ENCODE data around the gene CDCA3. TPM values are rescaled to one million over a fixed set of nuclear protein-coding genes. Genes with fewer than 3 reads are reported as not detected.

CDCA3 gene
- total RNA-seq, 4 donors from 2014 or later: 5.9 to 20.0 (median 12.8) TPM

DNA sequence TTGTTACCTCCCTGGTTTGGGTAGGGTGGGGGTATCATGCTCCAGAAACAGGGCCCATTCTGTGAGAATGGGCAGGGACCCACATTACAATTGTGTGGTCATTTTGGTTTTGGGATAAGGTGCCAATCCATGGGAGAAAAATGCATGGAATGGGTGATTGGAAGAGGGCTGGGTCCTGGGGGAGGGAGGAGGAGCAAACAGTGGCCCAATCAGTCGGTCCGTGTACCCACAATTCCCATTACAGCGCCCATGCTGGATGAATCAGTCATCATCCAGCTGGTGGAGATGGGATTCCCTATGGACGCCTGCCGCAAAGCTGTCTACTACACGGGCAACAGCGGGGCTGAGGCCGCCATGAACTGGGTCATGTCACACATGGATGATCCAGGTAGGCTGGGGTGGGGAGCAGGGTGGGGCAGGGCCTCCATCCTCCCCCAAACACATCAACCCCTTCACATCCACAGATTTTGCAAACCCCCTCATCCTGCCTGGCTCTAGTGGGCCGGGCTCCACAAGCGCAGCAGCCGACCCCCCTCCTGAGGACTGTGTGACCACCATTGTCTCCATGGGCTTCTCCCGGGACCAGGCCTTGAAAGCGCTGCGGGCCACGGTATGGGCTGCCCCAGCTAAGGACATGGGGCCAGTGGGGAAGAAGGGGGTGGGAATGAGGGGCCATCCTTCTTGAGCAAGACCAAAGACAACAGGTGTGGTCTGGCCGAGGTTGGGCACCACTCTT is 12.7 kb upstream of the CDCA3 start:
- no peaks in the 10 kb centered on the region for H3K9me3 ChIP-seq
- peaks cover 34 to 78% (median 56%) of the 10 kb centered on the region in 3 donors for H3K36me3 ChIP-seq
- no peak overlapping the region for H3K4me3 ChIP-seq
- H3K27me3 ChIP-seq: no peaks in the 10 kb centered on the region
- H3K4me1 ChIP-seq: peaks cover 12 to 19% (median 13%) of the 10 kb centered on the region in 3 donors
- DNase-seq: no peak
- no peak for TF ChIP-seq POLR2A (IDR thresholded peaks at IDR 0.05)
- TF ChIP-seq, protein P1, sequence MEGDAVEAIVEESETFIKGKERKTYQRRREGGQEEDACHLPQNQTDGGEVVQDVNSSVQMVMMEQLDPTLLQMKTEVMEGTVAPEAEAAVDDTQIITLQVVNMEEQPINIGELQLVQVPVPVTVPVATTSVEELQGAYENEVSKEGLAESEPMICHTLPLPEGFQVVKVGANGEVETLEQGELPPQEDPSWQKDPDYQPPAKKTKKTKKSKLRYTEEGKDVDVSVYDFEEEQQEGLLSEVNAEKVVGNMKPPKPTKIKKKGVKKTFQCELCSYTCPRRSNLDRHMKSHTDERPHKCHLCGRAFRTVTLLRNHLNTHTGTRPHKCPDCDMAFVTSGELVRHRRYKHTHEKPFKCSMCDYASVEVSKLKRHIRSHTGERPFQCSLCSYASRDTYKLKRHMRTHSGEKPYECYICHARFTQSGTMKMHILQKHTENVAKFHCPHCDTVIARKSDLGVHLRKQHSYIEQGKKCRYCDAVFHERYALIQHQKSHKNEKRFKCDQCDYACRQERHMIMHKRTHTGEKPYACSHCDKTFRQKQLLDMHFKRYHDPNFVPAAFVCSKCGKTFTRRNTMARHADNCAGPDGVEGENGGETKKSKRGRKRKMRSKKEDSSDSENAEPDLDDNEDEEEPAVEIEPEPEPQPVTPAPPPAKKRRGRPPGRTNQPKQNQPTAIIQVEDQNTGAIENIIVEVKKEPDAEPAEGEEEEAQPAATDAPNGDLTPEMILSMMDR (IDR thresholded peaks at IDR 0.05): no peak
- WGBS, 2 donors: 88 to 93% methylated on average over 4 to 9 of the region's 16 CpGs
- intact Hi-C loops (cut with DNase I): no loop called here
- H3K27ac ChIP-seq: no peak overlapping the region

DNA sequence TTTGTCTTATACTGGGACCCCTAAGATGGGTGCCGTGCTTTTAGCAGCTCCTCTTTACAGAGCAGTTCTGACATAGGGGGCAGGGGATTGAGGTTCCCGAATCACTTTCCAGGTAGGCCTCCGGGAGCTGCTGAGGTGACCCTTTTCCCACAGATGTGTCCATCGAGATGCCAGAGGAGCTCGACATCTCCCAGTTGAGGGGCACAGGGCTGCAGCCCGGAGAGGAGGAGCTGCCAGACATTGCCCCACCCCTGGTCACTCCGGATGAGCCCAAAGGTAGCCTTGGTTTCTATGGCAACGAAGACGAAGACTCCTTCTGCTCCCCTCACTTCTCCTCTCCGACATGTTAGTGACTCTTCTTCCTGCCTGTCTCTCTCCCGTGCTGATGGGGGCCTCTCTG is 11.9 kb upstream of the CDCA3 start:
- no peak for TF ChIP-seq POLR2A (IDR thresholded peaks at IDR 0.05)
- TF ChIP-seq, protein P1 (IDR thresholded peaks at IDR 0.05): no peak
- DNase-seq: no peak
- WGBS, 2 donors: 91% methylated on average over 6 to 9 of the region's 11 CpGs
- H3K27me3 ChIP-seq: no peaks in the 10 kb centered on the region
- intact Hi-C loops (cut with DNase I): no loop called here
- H3K4me3 ChIP-seq: no peak overlapping the region
- peaks cover 41 to 83% (median 63%) of the 10 kb centered on the region in 3 donors for H3K36me3 ChIP-seq
- peaks cover 6 to 12% (median 6%) of the 10 kb centered on the region in 3 donors for H3K4me1 ChIP-seq
- H3K9me3 ChIP-seq: no peaks in the 10 kb centered on the region
- no peak overlapping the region for H3K27ac ChIP-seq

DNA sequence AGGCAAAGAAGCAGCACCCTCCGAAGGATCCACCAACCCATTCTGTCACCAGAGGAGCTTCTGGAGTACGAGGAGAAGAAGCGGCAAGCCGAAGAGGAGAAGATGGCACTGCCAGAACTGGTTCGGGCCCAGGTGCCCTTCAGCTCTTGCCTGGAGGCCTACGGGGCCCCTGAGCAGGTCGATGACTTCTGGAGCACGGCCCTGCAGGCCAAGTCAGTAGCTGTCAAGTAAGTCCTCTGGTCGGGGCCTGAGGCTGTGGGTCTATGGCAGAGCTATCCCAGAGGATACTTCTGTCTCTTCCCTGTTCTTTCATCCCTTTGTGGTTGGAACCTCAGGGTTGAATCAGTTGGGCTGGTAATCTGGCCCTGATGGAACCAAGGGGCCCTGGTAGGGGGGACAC is 10.3 kb upstream of the CDCA3 start:
- intact Hi-C loops (cut with DNase I): no loop called here
- DNase-seq: no peak
- Histone ChIP-seq H3K27me3 (no peaks in the 10 kb centered on the region), H3K4me1 (peaks cover 0 to 2% (median 0%) of the 10 kb centered on the region in 3 donors), H3K4me3 (no peak overlapping the region), H3K36me3 (peaks cover 54 to 100% (median 77%) of the 10 kb centered on the region in 3 donors), H3K9me3 (no peaks in the 10 kb centered on the region), H3K27ac (no peak overlapping the region)
- no peak for TF ChIP-seq POLR2A (IDR thresholded peaks at IDR 0.05)
- TF ChIP-seq, protein P1 (IDR thresholded peaks at IDR 0.05): no peak
- 87 to 88% methylated on average over 9 of the region's 9 CpGs for WGBS, 2 donors

DNA sequence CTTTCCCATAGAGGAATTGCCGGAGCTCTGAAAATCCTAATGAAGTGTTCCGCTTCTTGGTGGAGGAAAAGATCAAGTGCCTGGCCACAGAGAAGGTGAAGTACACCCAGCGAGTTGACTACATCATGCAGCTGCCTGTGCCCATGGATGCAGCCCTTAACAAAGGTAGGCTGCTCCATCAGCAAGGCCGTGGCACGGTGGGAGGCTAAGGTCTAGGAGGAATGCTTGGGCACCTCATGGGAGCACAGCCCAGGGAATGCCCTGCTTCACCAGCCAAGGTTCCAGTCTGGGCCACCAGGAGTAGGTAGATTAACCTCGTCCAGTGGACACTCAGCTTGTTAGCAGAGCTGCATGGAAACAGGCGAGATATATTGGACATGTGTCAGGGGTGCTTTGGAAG is 9.9 kb upstream of the CDCA3 start:
- no peaks in the 10 kb centered on the region for H3K4me1 ChIP-seq
- H3K36me3 ChIP-seq: peaks cover 58 to 100% (median 81%) of the 10 kb centered on the region in 3 donors
- no peaks in the 10 kb centered on the region for H3K27me3 ChIP-seq
- DNase-seq: no peak
- H3K4me3 ChIP-seq: no peak overlapping the region
- intact Hi-C loops (cut with DNase I): no loop called here
- no peaks in the 10 kb centered on the region for H3K9me3 ChIP-seq
- WGBS, 2 donors: 93 to 95% methylated on average over 4 to 6 of the region's 7 CpGs
- no peak overlapping the region for H3K27ac ChIP-seq
- no peak for TF ChIP-seq POLR2A (IDR thresholded peaks at IDR 0.05)
- TF ChIP-seq, protein P1 (IDR thresholded peaks at IDR 0.05): no peak

DNA sequence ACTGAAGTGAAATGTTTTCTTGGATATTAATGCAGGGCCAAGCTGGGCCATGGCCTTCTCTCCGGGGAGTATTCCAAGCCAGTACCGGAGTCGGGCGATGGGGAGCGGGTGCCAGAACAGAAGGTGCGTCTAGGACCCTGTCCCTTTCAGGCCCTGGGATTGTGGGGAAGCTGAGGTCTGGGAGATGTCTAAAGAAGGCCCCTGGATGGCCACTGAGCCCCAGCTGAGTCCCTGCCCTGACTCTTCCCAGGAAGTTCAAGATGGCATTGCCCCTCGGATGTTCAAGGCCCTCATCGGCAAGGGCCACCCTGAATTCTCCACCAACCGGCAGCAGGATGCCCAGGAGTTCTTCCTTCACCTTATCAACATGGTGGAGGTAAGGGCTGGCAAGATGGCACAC is 9.0 kb upstream of the CDCA3 start:
- Histone ChIP-seq H3K27me3 (no peaks in the 10 kb centered on the region), H3K27ac (no peak overlapping the region), H3K4me1 (no peaks in the 10 kb centered on the region), H3K9me3 (no peaks in the 10 kb centered on the region), H3K36me3 (peaks cover 62 to 100% (median 80%) of the 10 kb centered on the region in 3 donors), H3K4me3 (no peak overlapping the region)
- no peak for DNase-seq
- intact Hi-C loops (cut with DNase I): no loop called here
- WGBS, 2 donors: 96 to 97% methylated on average over 3 to 4 of the region's 9 CpGs
- TF ChIP-seq POLR2A (IDR thresholded peaks at IDR 0.05): no peak
- TF ChIP-seq, protein P1 (IDR thresholded peaks at IDR 0.05): no peak

All from esophagus squamous epithelium (tissue), 5 donors.